GM12875 (cell line): ENCODE data around the gene SNX9.
"Not testable (repeated sequence)": the region's sequence is repeated elsewhere in the genome, so short reads cannot be mapped to it uniquely, and the experiment has no call there.

Experiments used
- H3K4me3 ChIP-seq: one replicate; pipeline ENCODE4 v1.5.1; 2011; ENCODE audit warnings: low read depth, low read length, control low read depth
- TF ChIP-seq, protein P1 (sequence below): IDR thresholded peaks from 2 replicates; pipeline ENCODE4 v1.5.1; 2011; ENCODE audit warnings: low read depth, mild to moderate bottlenecking, control low read depth, inconsistent platforms, low read length, moderate library complexity, borderline replicate concordance; ENCODE audit not compliant: insufficient read depth

Gene SNX9

GRCh38 chr6:157841211-157841840 lies 18.3 kb downstream of the SNX9 start:
- no peak overlapping the region for H3K4me3 ChIP-seq
- TF ChIP-seq, protein P1, sequence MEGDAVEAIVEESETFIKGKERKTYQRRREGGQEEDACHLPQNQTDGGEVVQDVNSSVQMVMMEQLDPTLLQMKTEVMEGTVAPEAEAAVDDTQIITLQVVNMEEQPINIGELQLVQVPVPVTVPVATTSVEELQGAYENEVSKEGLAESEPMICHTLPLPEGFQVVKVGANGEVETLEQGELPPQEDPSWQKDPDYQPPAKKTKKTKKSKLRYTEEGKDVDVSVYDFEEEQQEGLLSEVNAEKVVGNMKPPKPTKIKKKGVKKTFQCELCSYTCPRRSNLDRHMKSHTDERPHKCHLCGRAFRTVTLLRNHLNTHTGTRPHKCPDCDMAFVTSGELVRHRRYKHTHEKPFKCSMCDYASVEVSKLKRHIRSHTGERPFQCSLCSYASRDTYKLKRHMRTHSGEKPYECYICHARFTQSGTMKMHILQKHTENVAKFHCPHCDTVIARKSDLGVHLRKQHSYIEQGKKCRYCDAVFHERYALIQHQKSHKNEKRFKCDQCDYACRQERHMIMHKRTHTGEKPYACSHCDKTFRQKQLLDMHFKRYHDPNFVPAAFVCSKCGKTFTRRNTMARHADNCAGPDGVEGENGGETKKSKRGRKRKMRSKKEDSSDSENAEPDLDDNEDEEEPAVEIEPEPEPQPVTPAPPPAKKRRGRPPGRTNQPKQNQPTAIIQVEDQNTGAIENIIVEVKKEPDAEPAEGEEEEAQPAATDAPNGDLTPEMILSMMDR: no peak

GRCh38 chr6:157842212-157842611 lies 19.2 kb downstream of the SNX9 start:
- H3K4me3 ChIP-seq: no peak overlapping the region

GRCh38 chr6:157844196-157844595 lies 21.1 kb downstream of the SNX9 start:
- not testable (repeated sequence) for H3K4me3 ChIP-seq

More at GRCh38 chr6:157842212-157842611, 19.2 kb downstream of the SNX9 start:
- TF ChIP-seq, protein P1: no peak

- H3K4me3 ChIP-seq: no peak overlapping the region
- TF ChIP-seq, protein P1: no peak
Observed at GRCh38 chr6:157845493-157846259, 22.6 kb downstream of the SNX9 start.

DNA sequence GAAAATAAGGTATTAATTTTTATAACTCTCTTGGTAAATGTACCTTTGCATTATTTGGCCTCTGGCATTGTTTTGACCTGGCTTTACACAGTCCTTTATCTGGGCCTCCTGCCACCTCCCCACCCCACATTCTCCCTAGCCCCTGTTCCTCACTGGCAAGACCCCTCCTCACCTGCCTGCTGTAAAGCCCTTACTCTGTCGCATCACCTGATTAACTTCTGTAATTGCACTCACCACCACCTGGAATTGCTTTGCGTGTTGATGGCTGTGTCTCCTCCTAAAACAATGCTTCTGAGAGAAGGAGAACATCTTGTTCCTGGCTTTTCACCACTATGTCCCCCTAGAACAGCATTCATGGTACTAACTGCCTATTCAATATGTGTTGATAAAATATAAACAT lies 24.8 kb downstream of the SNX9 start:
- H3K4me3 ChIP-seq: no peak overlapping the region
- TF ChIP-seq, protein P1: no peak

DNA sequence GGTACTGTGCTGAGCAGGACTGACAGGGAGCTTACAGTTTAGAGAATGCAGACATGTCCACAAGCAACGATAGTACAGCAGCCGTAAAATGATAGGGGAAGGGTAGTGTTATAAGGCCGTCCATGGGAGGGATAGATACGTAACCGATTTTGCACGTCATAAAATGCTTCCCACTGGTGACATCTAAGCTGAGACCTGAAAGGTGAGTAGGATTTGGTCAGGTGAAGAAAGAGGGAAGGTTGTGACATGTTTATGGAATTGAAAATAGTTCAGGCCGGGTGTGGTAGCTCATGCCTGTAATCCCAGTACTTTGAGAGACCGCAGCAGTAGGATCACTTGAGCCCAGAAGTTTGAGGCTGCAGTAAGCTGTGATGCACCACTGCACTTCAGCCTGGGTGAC lies 25.6 kb downstream of the SNX9 start:
- TF ChIP-seq, protein P1: no peak
- no peak overlapping the region for H3K4me3 ChIP-seq

DNA sequence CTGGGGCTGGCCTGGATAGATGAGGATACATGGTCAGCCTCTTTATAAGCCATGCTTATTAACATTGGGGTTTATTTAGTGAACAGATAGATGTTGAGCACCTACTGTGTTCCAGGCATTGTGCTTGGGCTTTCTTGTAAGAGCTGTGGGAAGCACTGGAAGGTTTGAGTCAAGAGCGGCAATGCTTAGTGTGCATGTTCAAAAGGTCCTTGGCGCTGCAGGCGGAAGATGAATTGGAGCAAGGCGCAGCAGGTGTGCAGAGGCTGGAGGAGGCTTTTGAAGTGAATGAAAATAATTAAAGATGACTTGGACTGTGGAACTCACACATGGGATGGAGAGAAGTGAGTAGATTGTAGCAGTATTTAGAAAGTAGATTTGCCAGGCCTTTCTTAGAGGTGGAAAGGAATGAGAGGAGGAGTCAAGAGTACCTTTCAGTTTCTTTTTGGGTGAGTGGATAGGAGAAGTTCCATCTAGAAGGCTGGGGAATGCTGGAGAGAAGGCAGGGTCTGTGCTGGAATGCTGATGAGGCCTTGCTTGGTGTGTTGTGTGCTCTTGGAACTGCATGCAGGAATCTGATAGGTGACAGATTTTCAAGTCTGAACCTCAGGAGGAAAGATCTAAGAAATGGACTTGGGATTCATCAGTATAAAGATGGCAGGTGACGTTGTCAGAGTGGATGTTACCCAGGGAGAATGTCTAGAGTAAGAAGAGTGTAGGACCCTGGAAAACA lies 26.4 kb downstream of the SNX9 start:
- H3K4me3 ChIP-seq: no peak overlapping the region
- TF ChIP-seq, protein P1: no peak
